Heart left ventricle (tissue), 16 donors: Measurements from ENCODE around the gene NTRK1. TPM values are rescaled to one million over a fixed set of nuclear protein-coding genes. Genes with fewer than 3 reads are reported as not detected.

Experiments used
- ATAC-seq, 4 donors: fragments of 200-7000 bp; cut with Tn5 transposase; one replicate each; pipeline ENCODE4 v1.9.1; 2020 to 2022; ENCODE audit warnings: moderate library complexity in 4 of 4, mild to moderate bottlenecking in 3 of 4, moderate number of reproducible peaks in 1 of 4
- DNase-seq, 5 donors: peaks; one replicate each; pipeline ENCODE4 v3.0.0-alpha.2; 2020
- H3K27ac ChIP-seq, 12 donors: fragments of 200-600 bp; sonication (generic) in 4 of 12; one replicate each; pipeline versions ENCODE4 v1.5.0 to v1.8.0; 2016 to 2022; ENCODE audit warnings: mild to moderate bottlenecking in 2 of 12
- H3K27me3 ChIP-seq, 9 donors: fragments of 200-600 bp; sonication (generic) in 2 of 9; one replicate each; pipeline versions ENCODE4 v1.5.1 to v1.8.0; 2016 to 2022; ENCODE audit warnings: mild to moderate bottlenecking in 3 of 9
- H3K36me3 ChIP-seq, 9 donors: fragments of 200-600 bp; sonication (generic) in 2 of 9; one replicate each; pipeline versions ENCODE4 v1.5.0 to v1.8.0; 2018 to 2022; ENCODE audit warnings: mild to moderate bottlenecking in 2 of 9
- H3K4me1 ChIP-seq, 12 donors: fragments of 200-600 bp; sonication (generic) in 4 of 12; one replicate each; pipeline versions ENCODE4 v1.5.0 to v1.8.0; 2016 to 2022; ENCODE audit warnings: mild to moderate bottlenecking in 3 of 12
- H3K4me3 ChIP-seq, 12 donors: fragments of 200-600 bp; sonication (generic) in 4 of 12; one replicate each; pipeline versions ENCODE4 v1.5.0 to v1.8.0; 2017 to 2022; ENCODE audit warnings: mild to moderate bottlenecking in 9 of 12, moderate library complexity in 4 of 12
- H3K9me3 ChIP-seq, 12 donors: fragments of 200-600 bp; sonication (generic) in 4 of 12; one replicate each; pipeline versions ENCODE4 v1.5.0 to v1.8.0; 2016 to 2022; ENCODE audit warnings: mild to moderate bottlenecking in 1 of 12
- POLR2A ChIP-seq, 2 donors: fragments of 450-650 bp; IDR thresholded peaks; one replicate each; pipeline ENCODE4 v1.6.1; 2017; ENCODE audit warnings: antibody characterized with exemption in 2 of 2, mild to moderate bottlenecking in 2 of 2, moderate library complexity in 2 of 2
- WGBS, 4 donors: extraction: QIAGEN DNeasy Blood & Tissue Kit in 2 of 4; methylation state at CpG; one replicate each; pipeline versions ENCODE4 v1.1.5 to v1.1.7; 2013 to 2018; 5-methylcytosine and 5-hydroxymethylcytosine counted together
- intact Hi-C, 10 donors: fragments of 100-400 bp; cut with DNase I; formaldehyde crosslinking; loops; one replicate each; pipeline versions ENCODE4 v1.11.1 to v1.14.2; 2022
- polyA plus RNA-seq, 2 donors: library from polyadenylated mRNA; stranded (reverse); fragments of 200-250 nt; gene quantifications; one replicate each; pipeline ENCODE4 v1.2.3, GENCODE V29; 2013
- total RNA-seq, 9 donors: library from RNA; depleted of rRNA in 2 of 9; stranded (reverse); fragments of >200 nt in 2 of 9; fragmentation: NEBNext Ultra II Directional in 3 of 9; extraction: Animal tissue kit (Norgen Biotek cat#: 25700) in 3 of 9; gene quantifications; one replicate each; pipeline versions ENCODE4 v1.1.0 to v1.2.4, GENCODE V29; 2016 to 2023
- TF ChIP-seq, protein P1 (sequence below), 12 donors: fragments of 200-600 bp; sonication (generic) in 4 of 12; IDR thresholded peaks; one replicate each; pipeline versions ENCODE4 v1.5.0 to v1.8.0; 2018 to 2022; ENCODE audit warnings: antibody characterized with exemption in 12 of 12, mild to moderate bottlenecking in 5 of 12
- donor health status: ischemic (EF 13 %, LVEDD 7.1; RV severe dilation, severe dysfunction).
- donor health status: healthy with polysubstance abuse.
- donor health status: DM: no; HTN: yes; CAD: no.
- donor health status: DM: no; HTN: no; CAD: no.
- donor health status: ischemic (EF 25% LVEDD 6.9; RV normal size, moderate dysfunction).
- donor health status: ischemic (EF 25% LVEDD 5.7; RV mildly dilated, moderate dysfunction).
- donor health status: healthy.
- donor health status: DM: yes; HTN: yes; CAD: no.
- donor health status: ischemic (EF 35%, LVEDD 5.7; RV mildly dilated, moderate dysfunction).
- donor health status: nonischemic (EF 11% LVEDD 7.7; RV severe dilation, severe dysfunction).
- donor health status: DM: yes; HTN: yes; CAD: no.
- donor health status: PGD.
- donor health status: ischemic (EF 29% LVEDD 5.4; RV normal size, mild dysfunction).
- donor health status: nonischemic (EF 23%, LVEDD 6.1; RV moderate dilation, normal function).

The NTRK1 gene
- total and polyA plus RNA-seq, 11 donors, result 0.22 to 1.6 (median 1.1) TPM

GRCh38 chr1:156900896-156901589 lies 40.4 kb downstream of the NTRK1 start:
- H3K4me3 ChIP-seq, result no peak overlapping the region
- ATAC-seq (no peak), DNase-seq (peak in 1 of 5 donors; percentile 56)
- TF ChIP-seq, protein P1, sequence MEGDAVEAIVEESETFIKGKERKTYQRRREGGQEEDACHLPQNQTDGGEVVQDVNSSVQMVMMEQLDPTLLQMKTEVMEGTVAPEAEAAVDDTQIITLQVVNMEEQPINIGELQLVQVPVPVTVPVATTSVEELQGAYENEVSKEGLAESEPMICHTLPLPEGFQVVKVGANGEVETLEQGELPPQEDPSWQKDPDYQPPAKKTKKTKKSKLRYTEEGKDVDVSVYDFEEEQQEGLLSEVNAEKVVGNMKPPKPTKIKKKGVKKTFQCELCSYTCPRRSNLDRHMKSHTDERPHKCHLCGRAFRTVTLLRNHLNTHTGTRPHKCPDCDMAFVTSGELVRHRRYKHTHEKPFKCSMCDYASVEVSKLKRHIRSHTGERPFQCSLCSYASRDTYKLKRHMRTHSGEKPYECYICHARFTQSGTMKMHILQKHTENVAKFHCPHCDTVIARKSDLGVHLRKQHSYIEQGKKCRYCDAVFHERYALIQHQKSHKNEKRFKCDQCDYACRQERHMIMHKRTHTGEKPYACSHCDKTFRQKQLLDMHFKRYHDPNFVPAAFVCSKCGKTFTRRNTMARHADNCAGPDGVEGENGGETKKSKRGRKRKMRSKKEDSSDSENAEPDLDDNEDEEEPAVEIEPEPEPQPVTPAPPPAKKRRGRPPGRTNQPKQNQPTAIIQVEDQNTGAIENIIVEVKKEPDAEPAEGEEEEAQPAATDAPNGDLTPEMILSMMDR (IDR thresholded peaks at IDR 0.05), result no peak
- TF ChIP-seq POLR2A (IDR thresholded peaks at IDR 0.05), result no peak
- no peaks in the 10 kb centered on the region for H3K9me3 ChIP-seq
- WGBS, 4 donors, result 38 to 57% (median 48%) methylated on average over 6 of the region's 6 CpGs
- peak overlapping the region in 7 of 12 donors; percentile 16 to 51 (median 40) for H3K27ac ChIP-seq
- intact Hi-C loops, result no loop called here
- peaks cover 3 to 99% (median 76%) of the 10 kb centered on the region in 12 donors for H3K4me1 ChIP-seq
- H3K27me3 ChIP-seq, result no peaks in the 10 kb centered on the region
- H3K36me3 ChIP-seq, result peaks cover 0 to 15% (median 0%) of the 10 kb centered on the region in 9 donors

DNA sequence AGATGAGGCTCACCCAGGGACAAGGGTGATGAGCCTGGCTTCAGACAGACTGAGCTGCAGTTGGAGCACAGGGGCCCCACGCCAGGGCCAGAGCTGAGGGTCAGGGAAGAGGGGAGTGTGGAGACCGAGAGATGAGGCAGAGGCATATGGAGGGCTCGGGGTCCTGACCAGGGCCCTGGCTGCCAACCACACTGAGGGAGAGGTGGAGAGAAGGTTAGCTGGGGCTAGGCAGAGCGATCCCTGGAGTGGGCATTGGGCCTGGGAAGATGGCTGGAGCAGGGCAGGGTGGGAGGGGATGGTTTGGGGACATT lies 40.9 kb downstream of the NTRK1 start:
- intact Hi-C loops, result no loop called here
- WGBS, 4 donors, result 82 to 88% (median 87%) methylated on average over 4 of the region's 4 CpGs
- DNase-seq (peak in 1 of 5 donors; percentile 7), ATAC-seq (no peak)
- Histone ChIP-seq H3K9me3 (no peaks in the 10 kb centered on the region), H3K4me1 (peaks cover 3 to 94% (median 72%) of the 10 kb centered on the region in 12 donors), H3K4me3 (no peak overlapping the region), H3K27ac (peak overlapping the region in 8 of 12 donors; percentile 16 to 51 (median 36)), H3K27me3 (no peaks in the 10 kb centered on the region), H3K36me3 (peaks cover 0 to 20% (median 4%) of the 10 kb centered on the region in 9 donors)
- no peak for TF ChIP-seq POLR2A (IDR thresholded peaks at IDR 0.05)
- TF ChIP-seq, protein P1 (IDR thresholded peaks at IDR 0.05), result no peak

DNA sequence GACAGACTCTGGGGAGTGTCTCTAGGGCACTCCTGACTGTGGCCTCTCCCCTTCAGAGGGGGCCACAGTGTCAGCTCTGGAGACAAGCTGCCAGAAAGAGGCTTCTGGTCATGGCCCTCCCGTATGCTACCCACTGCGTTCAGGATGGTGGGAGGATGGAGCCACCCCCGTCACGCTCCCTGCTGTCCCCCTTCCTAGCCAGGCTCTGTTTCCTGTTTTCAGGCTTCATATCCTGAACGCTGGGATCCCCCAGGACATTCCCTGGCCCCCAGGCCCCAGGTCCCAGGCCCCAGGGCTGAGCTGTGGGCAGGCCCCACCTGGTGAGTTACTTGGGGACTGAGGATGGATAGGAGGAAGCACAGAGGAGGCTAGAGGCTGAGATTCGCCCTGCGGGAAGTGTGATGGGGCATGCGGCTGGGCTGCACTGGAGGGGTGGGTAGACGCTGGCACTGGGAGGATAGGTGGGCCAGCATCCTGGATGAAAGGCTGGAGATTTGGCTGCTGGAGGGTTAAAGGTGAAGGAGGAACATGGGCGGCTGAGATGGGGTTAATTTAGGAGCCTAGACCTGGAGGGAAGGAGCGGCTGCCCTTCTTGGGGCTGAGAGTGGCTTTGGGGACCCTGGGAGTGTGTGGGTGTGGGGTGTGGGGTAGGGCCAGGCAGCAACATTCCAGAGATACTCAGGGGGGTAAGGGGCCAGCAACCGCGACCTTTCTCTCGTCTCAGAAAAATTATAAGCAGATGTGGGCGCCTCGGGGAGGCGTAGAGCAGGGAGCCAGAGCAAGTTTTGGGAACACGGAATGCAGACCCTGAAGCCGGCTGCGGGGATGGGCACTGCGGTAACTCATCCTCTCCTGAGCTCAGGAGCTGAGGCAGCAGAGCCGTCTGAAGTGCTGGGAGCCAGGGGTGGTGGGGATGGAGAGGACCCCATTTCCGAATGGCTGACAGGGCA lies 41.6 kb downstream of the NTRK1 start:
- no peak for TF ChIP-seq POLR2A (IDR thresholded peaks at IDR 0.05)
- TF ChIP-seq, protein P1 (IDR thresholded peaks at IDR 0.05), result no peak
- Histone ChIP-seq H3K4me3 (no peak overlapping the region), H3K4me1 (peaks cover 3 to 92% (median 67%) of the 10 kb centered on the region in 12 donors), H3K27ac (peak overlapping the region in 8 of 12 donors; percentile 16 to 51 (median 33)), H3K36me3 (peaks cover 0 to 27% (median 11%) of the 10 kb centered on the region in 9 donors), H3K27me3 (peaks cover 0 to 1% (median 0%) of the 10 kb centered on the region in 9 donors), H3K9me3 (no peaks in the 10 kb centered on the region)
- WGBS, 4 donors, result 53 to 62% (median 61%) methylated on average over 22 to 23 of the region's 23 CpGs
- peak in 1 of 5 donors; percentile 45 for DNase-seq
- intact Hi-C loops, result no loop called here
- ATAC-seq, result peak in 1 of 4 donors; percentile 12
